ENCODE data around the gene CCDC197.

- TF ChIP-seq POLR2A (IDR thresholded peaks at IDR 0.05; ENCODE audit: low read depth, low read length) (no peak), TAF1 (IDR thresholded peaks at IDR 0.05; ENCODE audit: borderline replicate concordance, low read depth, low read length) (no peak)
Observed at GRCh38 chr14:94045563-94046345, 48.7 kb downstream of the CCDC197 start.
